IPS DF 19.7 (cell line): ENCODE measurements around the gene GLMN.

Experiments
- DNase-seq: peaks from one replicate; pipeline ENCODE4 v3.0.0-alpha.2; 2013; ENCODE audit warnings: low read depth, low spot score

The GLMN gene, protein sequence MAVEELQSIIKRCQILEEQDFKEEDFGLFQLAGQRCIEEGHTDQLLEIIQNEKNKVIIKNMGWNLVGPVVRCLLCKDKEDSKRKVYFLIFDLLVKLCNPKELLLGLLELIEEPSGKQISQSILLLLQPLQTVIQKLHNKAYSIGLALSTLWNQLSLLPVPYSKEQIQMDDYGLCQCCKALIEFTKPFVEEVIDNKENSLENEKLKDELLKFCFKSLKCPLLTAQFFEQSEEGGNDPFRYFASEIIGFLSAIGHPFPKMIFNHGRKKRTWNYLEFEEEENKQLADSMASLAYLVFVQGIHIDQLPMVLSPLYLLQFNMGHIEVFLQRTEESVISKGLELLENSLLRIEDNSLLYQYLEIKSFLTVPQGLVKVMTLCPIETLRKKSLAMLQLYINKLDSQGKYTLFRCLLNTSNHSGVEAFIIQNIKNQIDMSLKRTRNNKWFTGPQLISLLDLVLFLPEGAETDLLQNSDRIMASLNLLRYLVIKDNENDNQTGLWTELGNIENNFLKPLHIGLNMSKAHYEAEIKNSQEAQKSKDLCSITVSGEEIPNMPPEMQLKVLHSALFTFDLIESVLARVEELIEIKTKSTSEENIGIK

DNA sequence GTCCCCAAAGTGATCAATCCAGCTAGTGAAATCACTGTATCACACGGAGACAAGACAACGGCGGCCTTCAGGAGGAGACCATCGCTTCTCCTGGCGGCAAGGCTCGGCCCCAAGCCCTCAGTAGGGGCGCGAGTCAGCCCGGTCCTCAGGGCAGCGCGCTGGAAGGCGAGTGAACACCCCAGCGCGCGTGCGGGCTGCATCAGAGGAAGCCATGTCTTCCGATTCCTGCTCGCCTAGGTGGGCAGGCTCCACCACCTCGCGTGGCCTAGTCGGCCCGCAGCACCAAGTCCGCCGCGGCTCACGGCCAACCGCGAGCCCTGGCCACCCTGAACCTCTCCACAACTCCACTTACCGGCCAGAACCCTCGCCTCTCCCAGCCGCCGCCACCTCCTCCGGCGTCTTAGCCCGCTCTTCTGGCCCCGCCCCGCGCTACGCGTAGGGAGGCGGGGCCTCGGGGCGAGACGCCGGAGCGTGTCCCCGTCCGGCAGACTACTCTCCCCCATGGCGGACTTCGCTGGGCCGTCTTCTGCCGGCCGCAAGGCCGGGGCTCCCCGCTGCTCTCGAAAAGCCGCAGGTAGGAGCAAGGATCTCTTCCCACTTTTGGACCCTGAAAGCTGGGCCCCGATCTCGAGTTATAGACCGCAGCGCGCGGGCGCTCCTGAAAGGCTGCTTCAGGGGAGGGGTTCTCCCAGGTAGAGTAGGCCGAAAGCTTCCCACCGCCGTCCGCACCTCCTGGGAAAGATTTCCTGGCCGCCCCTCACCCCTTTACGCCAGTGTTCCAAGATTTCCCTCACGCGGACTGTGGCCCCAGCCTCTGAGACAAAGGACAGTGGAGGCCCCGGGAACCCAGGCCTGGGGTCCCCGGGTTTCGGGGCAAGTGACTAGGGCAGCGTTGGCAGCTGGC lies at the start of gene GLMN, which contains the start of gene RPAP2:
GLMN (minus strand) TSS at position 415 of the 904 bp plus-strand sequence. CDS start 988 bp downstream, outside the sequence.
RPAP2 (plus strand) TSS at position 487 of the 904 bp plus-strand sequence; CDS start at position 502, 15 bp downstream.
- no peak for DNase-seq

DNA sequence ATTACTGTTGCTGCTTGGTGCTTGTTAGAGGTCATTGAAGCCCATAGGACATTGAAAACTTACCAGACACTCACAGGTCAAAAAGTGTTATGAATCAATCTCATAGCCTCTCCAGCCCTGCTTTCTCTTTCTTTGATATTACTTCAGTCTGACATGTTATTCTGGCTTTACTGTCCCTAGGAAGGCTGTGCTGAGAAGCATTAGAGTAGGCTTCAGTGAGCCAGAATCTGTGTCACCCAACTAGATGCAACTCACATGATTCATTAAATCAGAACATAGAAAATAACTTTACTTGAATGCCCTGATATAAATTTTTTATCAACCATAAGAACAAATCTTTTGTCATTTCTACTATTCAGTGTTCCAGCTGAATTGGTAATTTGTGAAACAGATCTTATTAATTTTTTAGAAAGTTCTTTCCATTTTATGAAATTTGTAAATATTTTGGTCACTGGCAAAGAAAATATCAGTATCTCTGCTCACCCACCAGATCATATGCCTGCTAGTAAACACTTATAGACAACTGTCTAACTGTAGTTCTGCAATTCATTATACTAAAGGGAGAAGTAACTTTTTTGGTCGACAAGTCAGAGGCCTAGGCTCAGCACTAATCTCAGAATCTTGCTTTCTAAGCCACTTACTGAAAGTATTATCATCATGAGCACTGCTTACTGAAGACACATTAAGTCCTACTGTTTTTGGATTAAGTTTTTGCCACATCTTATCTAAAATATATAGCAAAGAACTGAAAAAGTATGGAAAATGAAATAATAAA lies 48.3 kb upstream of the GLMN start:
- no peak for DNase-seq

DNA sequence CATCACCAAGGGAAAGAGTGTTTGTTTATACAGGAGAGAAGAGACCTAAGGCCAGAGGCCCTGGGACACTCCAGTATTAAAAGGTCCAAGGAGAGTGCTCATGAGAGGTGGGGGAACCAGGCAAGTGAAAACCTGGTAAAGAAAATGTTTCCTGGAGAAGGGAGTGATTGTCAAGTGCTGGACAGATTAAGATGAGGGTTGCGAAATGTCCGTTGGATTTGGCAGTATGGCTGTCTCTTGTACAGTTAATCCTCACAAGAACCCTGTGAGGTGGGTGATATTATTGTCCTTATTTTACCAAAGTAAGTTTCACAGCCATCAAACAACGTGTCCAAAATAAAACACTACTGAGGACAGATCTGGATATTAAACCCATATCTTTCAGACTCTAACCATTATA lies 44.3 kb upstream of the GLMN start:
- DNase-seq = no peak

DNA sequence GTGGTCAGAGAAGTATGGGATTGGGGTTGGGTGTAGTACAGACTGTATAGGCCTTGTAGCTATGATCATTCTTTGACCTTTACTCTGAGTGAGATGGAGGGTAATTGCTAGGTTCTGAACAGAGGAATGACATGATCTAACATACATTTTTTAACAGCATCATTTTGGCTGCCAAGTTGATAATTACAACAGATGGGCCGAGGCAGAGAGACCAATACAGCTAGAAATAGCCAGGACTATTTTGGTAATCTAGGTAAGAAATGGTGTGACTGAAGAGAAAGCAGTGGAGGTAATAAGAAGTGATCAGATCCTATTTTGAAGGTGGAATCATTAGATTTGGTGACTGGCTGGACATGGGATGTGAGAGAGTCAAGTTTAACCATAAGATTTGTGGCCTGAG lies 43.6 kb upstream of the GLMN start:
- DNase-seq = no peak

DNA sequence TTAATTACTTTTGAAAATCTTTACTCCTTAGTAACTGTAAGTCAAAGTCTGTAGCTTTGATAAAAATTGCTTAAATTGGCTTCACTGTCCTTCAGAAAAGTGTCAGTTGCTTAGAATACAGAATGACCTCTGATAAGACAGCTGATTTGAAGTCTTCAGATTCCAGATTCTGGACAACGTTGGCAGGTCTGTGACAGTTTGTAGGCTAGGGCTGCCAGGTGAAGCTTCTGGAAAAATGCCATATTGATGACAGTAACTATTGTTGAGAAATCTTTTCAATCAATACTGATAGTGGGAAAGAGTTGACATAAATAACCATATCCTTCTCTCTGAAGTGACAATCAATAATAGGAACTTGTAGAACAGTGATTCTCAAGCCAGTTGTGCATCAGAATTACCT lies 41.4 kb upstream of the GLMN start:
- no peak for DNase-seq

DNA sequence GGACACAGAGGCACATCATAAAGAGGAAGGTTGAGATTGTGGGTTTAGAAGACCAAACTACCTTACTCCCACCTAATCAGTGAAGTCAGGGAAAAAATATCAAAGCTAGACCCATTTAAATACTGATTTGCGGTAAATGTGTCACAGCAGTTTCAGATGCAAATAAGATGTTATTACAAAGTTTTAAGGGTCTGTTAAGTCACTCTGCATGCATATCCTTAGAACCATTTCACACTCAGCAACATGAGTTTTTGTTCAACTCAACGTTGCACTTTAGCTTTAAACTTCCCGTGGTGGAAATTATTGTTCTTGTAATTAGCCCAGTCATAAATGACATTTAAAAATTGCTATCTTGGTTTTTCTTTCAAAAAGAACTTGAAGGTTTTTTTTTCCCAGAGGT lies 34.9 kb upstream of the GLMN start:
- no peak for DNase-seq

DNA sequence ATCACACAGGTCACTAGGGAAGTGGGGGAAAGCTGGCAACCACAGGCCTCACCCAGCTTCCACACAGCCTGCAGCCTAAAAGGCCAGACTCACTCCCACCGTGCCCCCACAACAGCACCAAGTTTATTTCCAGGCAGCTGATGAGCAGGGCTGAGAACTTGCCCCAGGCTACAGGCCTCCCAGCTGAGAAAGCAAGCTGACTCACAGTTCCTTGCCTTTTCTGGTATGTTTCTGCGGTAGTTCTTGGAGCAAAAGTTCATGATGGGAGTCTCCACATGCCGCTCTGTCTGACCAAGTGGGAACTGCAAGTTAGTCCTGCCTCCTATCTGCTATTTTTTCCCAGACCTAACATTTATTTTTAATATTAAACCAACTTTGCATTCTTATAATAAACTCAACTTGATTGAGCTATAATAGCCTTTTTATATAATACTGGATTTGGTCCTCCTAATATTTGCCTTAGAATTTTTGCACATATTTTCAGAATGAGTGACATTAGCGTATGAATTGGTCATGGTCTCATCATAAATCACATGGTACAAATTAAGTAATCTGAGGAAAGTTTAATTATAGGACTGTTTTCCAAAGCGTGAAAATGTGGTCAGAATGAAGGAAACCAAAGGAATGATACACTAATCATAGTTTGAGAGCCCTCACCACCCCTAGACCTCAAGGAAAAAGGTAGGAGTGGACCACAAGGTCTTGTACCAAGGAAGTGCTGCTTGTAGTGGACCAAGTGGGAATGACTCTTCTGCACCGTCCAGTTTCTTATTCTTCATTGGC lies 30.8 kb upstream of the GLMN start:
- no peak for DNase-seq

DNA sequence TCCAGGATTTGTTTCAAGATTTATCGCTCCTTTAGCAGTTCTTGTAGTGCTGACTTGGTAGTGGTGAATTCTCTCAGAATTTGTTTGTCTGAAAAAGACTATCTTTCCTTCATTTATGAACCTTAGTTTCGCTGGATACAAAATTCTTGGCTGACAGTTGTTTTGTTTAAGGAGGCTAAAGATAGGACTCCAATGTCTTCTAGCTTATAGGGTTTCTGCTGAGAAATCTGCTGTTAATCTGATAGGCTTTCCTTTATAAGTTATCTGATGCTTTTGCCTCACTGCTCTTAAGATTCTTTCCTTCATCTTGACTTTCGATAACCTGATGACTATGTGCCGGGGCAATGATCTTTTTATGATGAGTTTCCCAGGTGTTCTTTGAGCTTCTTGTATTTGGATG lies 29.0 kb upstream of the GLMN start:
- DNase-seq = no peak

DNA sequence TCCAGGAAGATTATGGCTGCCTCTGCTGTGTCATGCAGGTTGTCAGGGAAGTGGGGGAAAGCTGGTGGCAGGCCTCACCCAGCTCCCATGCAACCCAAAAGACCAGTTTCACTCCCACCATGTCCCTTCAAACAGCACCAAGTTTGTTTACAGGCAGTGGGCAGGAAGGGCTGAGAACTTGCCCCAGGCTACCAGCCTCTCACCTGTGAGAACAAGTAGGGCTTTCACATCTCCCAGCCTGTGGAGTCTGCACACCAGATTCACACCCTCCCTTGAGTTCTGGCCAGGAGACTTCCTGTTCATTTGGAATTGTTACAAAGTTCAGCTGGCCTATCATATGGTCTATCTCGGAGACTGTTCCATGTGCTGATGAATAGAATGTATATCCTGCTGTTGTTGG lies 27.9 kb upstream of the GLMN start:
- no peak for DNase-seq

DNA sequence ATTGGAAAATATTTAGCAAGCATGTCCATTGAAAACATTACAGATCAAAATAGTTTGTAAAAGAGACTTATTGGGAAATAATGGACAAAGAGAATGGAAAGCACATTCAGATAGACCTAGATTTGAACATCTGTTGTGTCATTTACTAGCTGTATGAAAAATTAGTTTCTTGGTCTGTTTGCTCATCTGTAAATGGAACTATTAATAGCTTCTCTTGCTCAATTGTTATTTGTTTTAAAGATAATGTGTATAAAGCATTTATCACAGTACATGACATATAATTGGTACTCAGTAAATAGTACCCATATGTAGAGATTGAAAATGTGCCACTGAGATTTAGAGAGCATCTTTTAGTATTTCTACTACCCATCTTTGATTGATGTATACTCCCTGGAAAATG lies 26.0 kb upstream of the GLMN start:
- no peak for DNase-seq

DNA sequence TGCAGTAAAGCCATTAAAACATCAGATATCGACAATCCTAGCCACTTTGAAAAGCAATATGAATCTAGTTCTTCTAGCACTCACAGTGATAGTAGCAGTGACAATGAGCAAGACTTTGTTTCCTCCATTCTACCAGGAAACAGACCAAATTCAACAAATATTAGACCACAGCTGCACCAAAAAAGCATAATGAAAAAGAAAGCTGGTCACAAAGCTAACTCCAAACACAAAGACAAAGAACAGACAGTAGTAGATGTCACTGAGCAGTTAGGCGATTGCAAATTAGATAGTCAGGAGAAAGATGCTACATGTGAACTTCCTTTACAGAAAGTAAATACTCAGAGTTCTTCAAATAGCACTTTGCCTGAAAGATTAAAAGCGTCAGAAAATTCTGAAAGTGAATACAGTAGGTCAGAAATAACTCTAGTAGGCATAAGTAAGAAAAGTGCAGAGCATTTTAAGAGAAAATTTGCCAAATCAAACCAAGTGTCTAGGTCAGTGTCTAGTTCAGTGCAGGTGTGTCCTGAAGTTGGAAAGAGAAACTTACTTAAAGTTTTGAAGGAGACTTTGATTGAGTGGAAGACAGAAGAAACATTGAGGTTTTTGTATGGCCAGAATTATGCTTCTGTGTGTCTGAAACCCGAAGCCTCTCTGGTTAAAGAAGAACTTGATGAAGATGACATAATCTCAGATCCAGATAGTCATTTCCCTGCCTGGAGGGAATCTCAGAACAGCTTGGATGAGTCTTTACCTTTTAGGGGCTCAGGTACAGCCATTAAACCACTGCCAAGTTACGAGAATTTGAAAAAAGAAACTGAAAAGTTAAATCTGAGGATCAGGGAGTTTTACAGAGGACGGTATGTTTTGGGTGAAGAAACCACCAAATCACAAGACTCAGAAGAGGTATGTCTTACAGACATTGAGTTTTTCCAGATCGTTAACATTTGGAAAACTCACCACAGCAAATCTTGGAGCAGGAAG lies 25.0 kb upstream of the GLMN start:
- no peak for DNase-seq

DNA sequence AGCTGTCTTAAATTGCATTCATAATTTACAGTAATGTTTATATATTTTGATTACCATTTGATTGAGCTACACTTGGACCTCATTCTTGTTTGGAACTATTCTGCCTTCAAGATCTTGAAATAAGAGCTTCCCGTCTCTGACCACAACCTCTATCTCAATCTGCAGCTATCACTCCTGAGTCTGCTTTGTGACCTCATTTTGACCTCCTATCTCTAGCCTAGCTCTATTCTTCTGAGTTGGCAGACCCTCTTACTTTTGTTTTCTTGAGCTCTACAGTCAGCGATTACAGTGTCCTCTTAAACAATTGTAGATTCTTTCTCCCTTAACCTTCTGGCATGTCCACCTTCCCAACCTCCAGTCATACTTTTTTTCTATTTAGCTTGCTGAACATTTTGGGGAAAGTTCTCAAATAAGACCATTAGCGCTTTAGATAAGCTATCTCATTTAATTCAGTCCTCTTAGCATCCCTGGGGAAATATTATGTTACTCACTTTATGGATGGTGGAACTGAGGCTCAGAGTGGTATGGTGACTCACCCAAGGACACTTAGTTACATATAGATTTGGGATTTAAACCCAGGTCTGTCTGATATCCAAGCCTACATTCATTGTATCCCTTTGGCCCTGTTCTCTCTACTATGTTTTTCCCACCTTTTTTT lies 19.2 kb upstream of the GLMN start:
- DNase-seq = no peak

DNA sequence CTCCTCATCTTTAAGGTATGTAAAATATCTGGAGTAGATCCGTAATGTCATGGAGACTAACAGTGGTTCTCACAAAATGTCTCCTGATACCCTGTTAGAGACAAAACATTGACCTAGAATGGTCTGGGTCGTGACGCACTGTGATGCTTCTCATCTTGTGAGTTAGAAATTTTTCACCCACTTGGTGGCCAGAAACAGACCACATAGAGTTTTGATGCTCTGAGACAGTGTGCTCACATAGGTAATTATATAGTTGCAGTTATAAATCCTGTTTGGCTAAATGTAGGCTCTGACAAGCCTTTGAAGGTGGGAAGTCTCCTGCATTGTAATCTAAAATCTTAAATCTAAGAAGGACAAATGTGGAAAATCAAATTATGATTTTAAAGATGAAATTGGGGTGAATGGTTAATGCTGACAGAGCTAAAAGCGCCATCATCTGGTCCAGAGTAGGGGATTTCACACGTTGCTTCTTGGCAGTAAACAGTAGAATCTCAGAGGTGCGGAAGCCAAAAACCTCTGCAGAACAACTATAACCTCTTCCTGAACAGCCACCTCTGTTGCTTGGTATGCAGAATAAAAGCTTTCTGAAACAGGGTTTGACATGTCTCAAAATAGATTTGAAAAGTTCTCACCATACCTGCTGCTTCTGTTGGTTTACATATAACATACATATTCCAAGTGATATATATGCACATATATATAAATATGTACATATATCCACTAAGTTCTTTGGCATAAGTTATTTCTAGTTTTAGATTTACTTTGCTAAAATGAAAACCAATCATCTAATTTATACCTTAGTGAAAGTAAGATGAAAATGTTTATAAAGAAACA lies 17.2 kb upstream of the GLMN start:
- no peak for DNase-seq

DNA sequence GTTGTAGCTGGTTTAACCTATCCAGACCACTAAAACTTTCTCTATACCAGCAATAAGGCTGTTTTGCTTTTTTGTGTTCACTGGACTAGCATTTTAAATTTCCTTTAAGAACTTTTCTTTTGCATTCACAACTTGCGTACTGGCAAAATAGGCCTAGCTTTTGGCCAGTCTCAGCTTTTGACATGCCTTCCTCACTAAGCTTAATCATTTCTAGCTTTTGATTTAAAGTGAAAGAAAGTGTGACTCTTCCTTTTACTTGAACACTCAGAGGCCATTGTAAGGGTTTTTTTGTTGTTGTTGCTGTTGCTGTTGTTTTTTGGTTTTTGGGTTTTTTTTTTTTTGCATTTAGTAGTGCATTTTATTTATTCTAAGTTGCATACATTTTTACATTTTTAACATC lies 15.2 kb upstream of the GLMN start:
- DNase-seq = no peak

DNA sequence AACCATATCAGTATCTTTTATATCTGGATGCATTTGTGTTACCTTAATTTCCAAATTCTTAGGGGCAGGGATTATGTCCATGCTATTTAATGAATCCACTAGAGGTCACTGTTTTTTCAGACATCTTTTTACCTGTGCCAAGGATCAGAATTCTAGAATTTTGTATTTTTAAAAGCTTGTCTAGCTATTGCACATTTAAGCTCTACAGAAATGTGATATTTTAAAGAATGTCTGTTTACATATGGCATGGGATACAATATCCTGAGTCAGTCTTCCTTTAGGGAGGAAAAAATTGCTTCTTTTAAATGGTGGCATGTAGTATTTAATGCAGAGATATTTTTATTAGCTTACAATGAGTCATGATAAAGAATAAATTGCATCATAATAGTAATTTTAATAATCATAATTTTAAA lies 11.4 kb upstream of the GLMN start:
- DNase-seq = no peak

DNA sequence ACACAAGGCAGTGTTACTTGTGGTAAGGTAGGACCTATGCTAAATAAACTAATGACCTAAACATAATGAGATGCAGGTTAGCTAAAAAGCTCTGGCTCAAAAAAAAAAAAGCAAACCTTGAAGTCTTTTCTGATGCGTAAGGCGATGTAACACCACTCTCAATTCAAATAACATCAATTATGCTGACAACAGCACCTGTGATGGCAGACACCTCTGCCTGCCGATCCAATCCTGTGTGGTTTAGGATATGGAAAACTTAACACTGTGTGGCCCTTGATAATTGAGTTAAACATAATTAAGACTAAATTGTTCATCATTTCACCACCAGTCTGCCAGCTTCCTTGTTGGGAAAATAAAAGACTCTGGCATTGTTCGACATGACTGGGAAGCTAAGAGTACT lies 9.2 kb upstream of the GLMN start:
- DNase-seq = no peak

DNA sequence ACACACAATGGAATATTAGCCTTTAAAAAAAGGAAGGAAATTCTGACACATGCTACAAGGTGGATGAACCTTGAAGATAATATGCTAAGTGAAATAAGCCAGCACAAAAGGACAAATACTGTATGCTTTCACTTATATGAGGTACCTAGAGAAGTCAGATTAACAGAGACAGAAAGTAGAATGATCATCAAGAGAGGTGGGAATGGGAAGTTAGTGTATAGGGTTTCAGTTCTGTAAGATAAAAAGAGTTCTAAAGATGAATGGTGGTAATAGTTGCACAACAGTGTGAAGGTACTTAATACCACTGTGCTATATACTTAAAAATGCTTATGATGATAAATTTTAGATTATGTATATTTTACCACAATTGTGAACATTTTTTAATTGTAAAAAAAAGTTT lies 7.2 kb upstream of the GLMN start:
- no peak for DNase-seq

DNA sequence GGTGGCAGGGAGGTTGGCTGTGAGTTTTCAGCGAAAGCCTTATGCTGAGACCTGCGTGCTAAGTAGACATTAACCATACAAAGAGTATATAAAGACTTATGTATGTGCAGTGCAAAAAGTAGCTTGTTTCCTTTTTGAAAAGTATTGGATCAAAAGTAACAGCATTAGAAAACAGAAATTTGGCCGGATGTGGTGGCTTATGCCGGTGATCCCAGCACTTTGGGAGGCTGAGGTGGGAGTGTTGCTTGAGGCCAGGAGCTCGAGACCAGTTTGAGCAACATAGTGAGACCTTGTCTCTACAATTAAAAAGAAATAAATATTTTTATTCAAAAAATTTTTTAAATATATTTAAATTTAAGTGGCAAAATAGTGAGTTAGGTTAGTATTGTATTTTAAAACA lies 2.2 kb upstream of the GLMN start:
- DNase-seq = no peak
